Central memory CD4-positive, alpha-beta T cell (primary cell): ENCODE results near the gene KIAA0513.

Source experiments
- DNase-seq: peaks from one replicate; pipeline ENCODE4 v3.0.0; 2022

The KIAA0513 gene

GRCh38 chr16:85137323-85138072 is 109.9 kb downstream of the KIAA0513 start:
- no peak for DNase-seq

- DNase-seq: no peak
Observed at GRCh38 chr16:85138073-85138824, 110.7 kb downstream of the KIAA0513 start.

- DNase-seq: no peak
Observed at GRCh38 chr16:85138825-85139627, 111.4 kb downstream of the KIAA0513 start.

GRCh38 chr16:85139881-85140339 is 112.3 kb downstream of the KIAA0513 start:
- no peak for DNase-seq

GRCh38 chr16:85140455-85141012 is 112.9 kb downstream of the KIAA0513 start:
- DNase-seq: no peak

- no peak for DNase-seq
Observed at GRCh38 chr16:85141491-85142128, 114.0 kb downstream of the KIAA0513 start.

- DNase-seq: no peak
Observed at GRCh38 chr16:85142129-85142513, 114.5 kb downstream of the KIAA0513 start.

GRCh38 chr16:85142771-85143211 is 115.2 kb downstream of the KIAA0513 start:
- DNase-seq: no peak
